HEK293T (cell line): ENCODE data around the gene DOCK1.

ENCODE experiments used
- ARNT ChIP-seq: fragments of 450-650 bp; IDR thresholded peaks from 2 replicates; pipeline ENCODE4 v1.6.1; 2017; ENCODE audit warnings: mild to moderate bottlenecking
- BHLHE40 ChIP-seq: fragments of 450-650 bp; IDR thresholded peaks from 2 replicates; pipeline ENCODE4 v1.6.1; 2016; ENCODE audit warnings: mild to moderate bottlenecking, moderate library complexity, borderline replicate concordance
- CTBP1 ChIP-seq: fragments of 450-650 bp; IDR thresholded peaks from 2 replicates; pipeline ENCODE4 v1.6.1; 2016; ENCODE audit warnings: borderline replicate concordance
- ELF4 ChIP-seq: fragments of 450-650 bp; IDR thresholded peaks from 2 replicates; pipeline ENCODE4 v1.6.1; 2017; ENCODE audit warnings: antibody characterized with exemption
- FOXA1 ChIP-seq: fragments of 450-650 bp; IDR thresholded peaks from 2 replicates; pipeline ENCODE4 v1.6.1; 2016; ENCODE audit warnings: mild to moderate bottlenecking
- FOXK2 ChIP-seq: fragments of 450-650 bp; IDR thresholded peaks from 2 replicates; pipeline ENCODE4 v1.6.1; 2016; ENCODE audit warnings: mild to moderate bottlenecking
- FOXM1 ChIP-seq: fragments of 450-650 bp; IDR thresholded peaks from 2 replicates; pipeline ENCODE4 v1.6.1; 2017; ENCODE audit warnings: mild to moderate bottlenecking, borderline replicate concordance
- HDGF ChIP-seq: fragments of 450-650 bp; IDR thresholded peaks from 2 replicates; pipeline ENCODE4 v1.6.1; 2017; ENCODE audit warnings: antibody characterized with exemption, borderline replicate concordance
- NFRKB ChIP-seq: fragments of 450-650 bp; IDR thresholded peaks from 2 replicates; pipeline ENCODE4 v1.6.1; 2016; ENCODE audit warnings: mild to moderate bottlenecking, moderate library complexity
- SP1 ChIP-seq: fragments of 450-650 bp; IDR thresholded peaks from 2 replicates; pipeline ENCODE4 v1.6.1; 2017
- SUZ12 ChIP-seq: fragments of 450-650 bp; IDR thresholded peaks from 2 replicates; pipeline ENCODE4 v1.6.1; 2016; ENCODE audit warnings: mild to moderate bottlenecking
- TARDBP ChIP-seq: fragments of 450-650 bp; IDR thresholded peaks from 2 replicates; pipeline ENCODE4 v1.6.1; 2016
- ZNF384 ChIP-seq: fragments of 450-650 bp; IDR thresholded peaks from 2 replicates; pipeline ENCODE4 v1.6.1; 2016

GRCh38 chr10:126892226-126893175 lies 12.7 kb upstream of the DOCK1 start:
- TF ChIP-seq ELF4 = no peak
- TF ChIP-seq FOXA1 = no peak
- no peak for TF ChIP-seq BHLHE40
- no peak for TF ChIP-seq SUZ12
- no peak for TF ChIP-seq FOXK2
- TF ChIP-seq NFRKB = no peak
- no peak for TF ChIP-seq SP1
- TF ChIP-seq HDGF = no peak
- TF ChIP-seq ARNT = no peak
- no peak for TF ChIP-seq ZNF384
- TF ChIP-seq TARDBP = no peak
- TF ChIP-seq FOXM1 = no peak
- TF ChIP-seq CTBP1 = no peak
